Loucy (cell line): ENCODE measurements around the gene UMODL1.

Experiments used
- EZH2phosphoT487 ChIP-seq: fragments of 200-600 bp; IDR thresholded peaks from 2 replicates; pipeline ENCODE4 v1.6.1; 2018; ENCODE audit warnings: antibody characterized with exemption, mild to moderate bottlenecking, moderate library complexity, borderline replicate concordance
- TF ChIP-seq, protein P1 (sequence below): fragments of 200-600 bp; sonication (generic); conservative IDR thresholded peaks from 2 replicates; pipeline ENCODE4 v1.5.1; 2014; ENCODE audit warnings: mild to moderate bottlenecking, antibody characterized with exemption, low read length

DNA sequence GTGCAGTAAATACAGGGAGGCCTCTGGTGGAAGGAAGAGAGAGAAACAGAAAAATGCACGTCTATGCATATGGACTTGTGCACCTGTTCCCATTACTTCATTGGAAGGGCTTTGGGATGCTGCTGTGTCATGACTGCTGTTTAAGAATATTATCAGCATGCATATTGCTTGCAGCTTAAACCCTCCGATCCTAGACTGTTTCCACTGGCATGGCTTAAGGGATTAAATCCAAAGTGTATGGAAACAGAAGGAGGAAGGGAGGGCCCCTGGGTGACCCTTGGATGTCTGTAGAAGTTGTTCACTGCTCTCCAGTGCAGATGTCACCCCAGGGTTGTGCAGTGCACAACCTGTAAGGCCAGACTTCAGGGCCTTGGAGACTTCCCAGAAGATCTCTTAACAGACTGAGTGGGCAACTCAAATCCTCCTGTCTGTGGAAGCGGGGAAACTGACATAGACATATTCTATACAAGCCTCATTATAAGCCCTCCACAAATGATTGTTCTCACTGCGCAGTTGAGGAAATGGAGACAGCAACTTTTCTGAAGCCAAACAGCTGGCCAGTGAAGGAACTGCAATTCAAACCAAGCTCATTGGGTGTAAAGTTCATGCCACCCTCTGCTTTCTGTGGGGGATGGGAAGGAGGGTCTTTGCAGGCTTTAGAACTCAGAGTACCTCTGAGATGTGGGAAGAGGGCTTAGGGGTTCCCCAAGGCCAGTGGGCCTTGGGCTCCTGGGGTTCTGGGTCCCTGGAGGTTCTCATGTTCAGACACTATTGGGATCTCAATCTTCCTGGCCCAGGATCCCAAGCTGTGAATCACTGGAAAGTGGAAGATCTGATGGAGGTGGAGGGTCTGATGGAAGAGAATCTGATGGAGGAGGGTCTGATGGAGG, 73.8 kb downstream of the UMODL1 start:
- TF ChIP-seq, protein P1, sequence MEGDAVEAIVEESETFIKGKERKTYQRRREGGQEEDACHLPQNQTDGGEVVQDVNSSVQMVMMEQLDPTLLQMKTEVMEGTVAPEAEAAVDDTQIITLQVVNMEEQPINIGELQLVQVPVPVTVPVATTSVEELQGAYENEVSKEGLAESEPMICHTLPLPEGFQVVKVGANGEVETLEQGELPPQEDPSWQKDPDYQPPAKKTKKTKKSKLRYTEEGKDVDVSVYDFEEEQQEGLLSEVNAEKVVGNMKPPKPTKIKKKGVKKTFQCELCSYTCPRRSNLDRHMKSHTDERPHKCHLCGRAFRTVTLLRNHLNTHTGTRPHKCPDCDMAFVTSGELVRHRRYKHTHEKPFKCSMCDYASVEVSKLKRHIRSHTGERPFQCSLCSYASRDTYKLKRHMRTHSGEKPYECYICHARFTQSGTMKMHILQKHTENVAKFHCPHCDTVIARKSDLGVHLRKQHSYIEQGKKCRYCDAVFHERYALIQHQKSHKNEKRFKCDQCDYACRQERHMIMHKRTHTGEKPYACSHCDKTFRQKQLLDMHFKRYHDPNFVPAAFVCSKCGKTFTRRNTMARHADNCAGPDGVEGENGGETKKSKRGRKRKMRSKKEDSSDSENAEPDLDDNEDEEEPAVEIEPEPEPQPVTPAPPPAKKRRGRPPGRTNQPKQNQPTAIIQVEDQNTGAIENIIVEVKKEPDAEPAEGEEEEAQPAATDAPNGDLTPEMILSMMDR = no peak
- no peak for TF ChIP-seq EZH2phosphoT487
